Activated CD4-positive, alpha-beta T cell treated with anti-CD3 and anti-CD28 coated beads, Interleukin-2, amount 10 ng/mL, durations not matched to agents 7 days and 5 days (primary cell): Measurements from ENCODE around the gene BCKDK. TPM values are rescaled to one million over a fixed set of nuclear protein-coding genes. Genes with fewer than 3 reads are reported as not detected.

ENCODE experiments used
- CTCF ChIA-PET: fragments of 350-600 bp; sonication (Branson Sonifier 250); formaldehyde crosslinking; loops from one replicate; lab custom pipeline; 2021; ENCODE audit warnings: antibody characterized with exemption; lab: Charles Lee
- POLR2A ChIA-PET: fragments of 350-600 bp; sonication (Branson Sonifier 250); formaldehyde crosslinking; loops from one replicate; lab custom pipeline; 2021; ENCODE audit warnings: antibody characterized with exemption; lab: Charles Lee
- DNase-seq: peaks from one replicate; pipeline ENCODE4 v3.0.0-alpha.2; 2020
- H3K27ac Mint-ChIP-seq: one replicate; pipeline ENCODE4 v1.8.0; 2021; ENCODE audit warnings: mild to moderate bottlenecking, moderate library complexity, mixed read lengths
- H3K27me3 Mint-ChIP-seq: one replicate; pipeline ENCODE4 v1.8.0; 2021; ENCODE audit warnings: mixed read lengths
- H3K36me3 Mint-ChIP-seq: one replicate; pipeline ENCODE4 v1.8.0; 2021; ENCODE audit warnings: low read depth, mixed read lengths
- H3K4me1 Mint-ChIP-seq: one replicate; pipeline ENCODE4 v1.8.0; 2021; ENCODE audit warnings: mixed read lengths
- H3K4me3 Mint-ChIP-seq: one replicate; pipeline ENCODE4 v1.8.0; 2021; ENCODE audit warnings: mild to moderate bottlenecking, moderate library complexity, mixed read lengths
- H3K9me3 Mint-ChIP-seq: one replicate; pipeline ENCODE4 v1.8.0; 2021; ENCODE audit warnings: mixed read lengths
- total RNA-seq, 2 experiments: library from RNA; stranded (reverse); gene quantifications; one replicate each; pipeline ENCODE4 v1.2.3, GENCODE V29; 2021

The BCKDK gene
- total RNA-seq, 2 experiments from 2014 or later = 23.0 to 23.5 TPM

DNA sequence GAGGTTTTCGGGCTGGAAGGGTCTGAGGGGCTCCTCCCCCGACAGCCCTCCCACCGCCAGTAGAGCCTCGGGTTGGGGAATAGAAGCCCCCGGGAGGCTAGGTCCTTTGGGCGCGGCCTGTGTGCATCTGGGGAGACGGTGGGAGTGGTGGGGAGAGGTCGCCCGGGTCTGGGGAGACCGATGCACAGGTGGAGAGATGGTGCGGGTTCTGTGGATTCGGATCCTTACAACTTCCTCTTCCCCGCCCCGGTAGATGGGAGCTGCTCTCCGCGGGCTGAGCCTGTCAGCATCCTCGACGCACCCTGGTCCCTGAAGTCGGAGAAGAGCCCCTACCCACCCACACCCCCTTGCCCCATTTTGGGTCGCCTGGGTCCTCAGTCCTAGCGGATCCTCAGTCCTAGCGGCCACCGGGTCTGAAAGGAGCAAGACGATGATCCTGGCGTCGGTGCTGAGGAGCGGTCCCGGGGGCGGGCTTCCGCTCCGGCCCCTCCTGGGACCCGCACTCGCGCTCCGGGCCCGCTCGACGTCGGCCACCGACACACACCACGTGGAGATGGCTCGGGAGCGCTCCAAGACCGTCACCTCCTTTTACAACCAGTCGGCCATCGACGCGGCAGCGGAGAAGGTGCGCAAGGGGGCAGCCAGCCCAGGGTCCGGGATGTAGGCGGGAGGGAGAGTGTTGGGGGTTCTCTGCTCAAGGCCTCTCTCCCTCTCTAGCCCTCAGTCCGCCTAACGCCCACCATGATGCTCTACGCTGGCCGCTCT is 790 bp downstream of the BCKDK start:
- Mint-ChIP-seq H3K36me3 (peaks cover 19% of the 10 kb centered on the region), H3K27me3 (no peaks in the 10 kb centered on the region), H3K4me3 (peak overlapping the region; percentile 75), H3K4me1 (peaks cover 33% of the 10 kb centered on the region), H3K27ac (peak overlapping the region; percentile 78), H3K9me3 (no peaks in the 10 kb centered on the region)
- no peak for DNase-seq
- CTCF ChIA-PET = no interaction called here
- POLR2A ChIA-PET = no interaction called here

DNA sequence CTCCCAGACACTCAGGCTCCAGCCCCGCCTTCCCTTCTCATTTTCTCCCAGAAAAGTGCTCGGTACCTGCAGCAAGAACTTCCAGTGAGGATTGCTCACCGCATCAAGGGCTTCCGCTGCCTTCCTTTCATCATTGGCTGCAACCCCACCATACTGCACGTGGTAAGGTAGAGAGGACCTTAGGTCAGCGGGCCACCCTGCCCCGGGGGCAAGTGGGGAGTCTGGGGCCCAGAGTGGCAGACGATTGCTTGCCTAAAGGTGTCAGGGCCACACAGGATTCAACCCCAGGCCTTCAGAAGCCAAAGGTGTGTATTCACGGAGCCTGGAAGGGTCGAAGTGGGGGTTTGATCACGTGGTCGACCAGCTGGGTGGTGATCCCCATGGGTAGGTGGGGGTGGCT is 1.4 kb downstream of the BCKDK start:
- Mint-ChIP-seq H3K27ac (peak overlapping the region; percentile 78), H3K27me3 (no peaks in the 10 kb centered on the region)
- POLR2A ChIA-PET = no interaction called here

DNA sequence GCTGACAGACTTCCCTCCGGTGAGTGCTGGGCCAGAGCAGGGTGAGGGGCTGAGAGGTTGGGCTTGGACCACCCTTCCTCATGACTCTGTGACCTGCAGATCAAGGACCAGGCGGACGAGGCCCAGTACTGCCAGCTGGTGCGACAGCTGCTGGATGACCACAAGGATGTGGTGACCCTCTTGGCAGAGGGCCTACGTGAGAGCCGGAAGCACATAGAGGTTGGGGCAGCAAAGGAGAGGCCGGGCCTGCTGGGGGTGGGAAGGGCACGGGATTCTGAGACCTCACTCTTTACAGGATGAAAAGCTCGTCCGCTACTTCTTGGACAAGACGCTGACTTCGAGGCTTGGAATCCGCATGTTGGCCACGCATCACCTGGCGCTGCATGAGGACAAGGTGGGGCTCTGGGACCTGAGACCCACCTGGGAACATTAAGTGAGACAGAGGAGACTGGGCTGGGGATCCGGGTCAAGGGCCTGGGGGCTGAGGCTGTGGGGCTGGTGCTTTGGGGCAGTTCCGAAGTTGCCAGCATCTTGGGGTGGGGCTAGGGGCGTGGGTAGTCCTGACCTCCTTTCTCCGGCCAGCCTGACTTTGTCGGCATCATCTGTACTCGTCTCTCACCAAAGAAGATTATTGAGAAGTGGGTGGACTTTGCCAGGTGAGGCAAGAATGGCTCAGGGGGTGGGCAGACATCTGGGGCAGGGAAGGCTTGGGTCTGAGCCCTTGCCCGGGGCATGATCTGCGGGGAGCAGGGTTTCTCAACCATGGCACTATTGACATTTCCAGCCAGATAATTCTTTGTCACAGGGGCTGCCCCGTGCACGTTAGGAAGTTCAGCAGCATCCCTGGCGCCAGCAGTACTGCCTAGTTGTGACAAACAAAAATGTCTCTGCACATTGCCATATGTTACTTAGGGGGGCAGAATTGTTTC is 2.2 kb downstream of the BCKDK start:
- DNase-seq = no peak
- Mint-ChIP-seq H3K9me3 (no peaks in the 10 kb centered on the region), H3K36me3 (peaks cover 19% of the 10 kb centered on the region), H3K4me1 (peaks cover 41% of the 10 kb centered on the region), H3K4me3 (peak overlapping the region; percentile 75), H3K27me3 (no peaks in the 10 kb centered on the region), H3K27ac (no peak overlapping the region)
- ChIA-PET POLR2A (no interaction called here), CTCF (interaction anchor here (1.3 to 2.4 kb wide), 3 partner anchors 18 to 32 kb away, joined by 4 to 10 read pairs (median 7); no protein-coding TSS in a partner anchor)

More for the DNA sequence above, 1.4 kb downstream of the BCKDK start:
- H3K9me3 Mint-ChIP-seq = no peaks in the 10 kb centered on the region
- peaks cover 19% of the 10 kb centered on the region for H3K36me3 Mint-ChIP-seq
- DNase-seq = no peak
- H3K4me1 Mint-ChIP-seq = peaks cover 39% of the 10 kb centered on the region
- CTCF ChIA-PET = interaction anchor here (1.3 to 2.4 kb wide), 2 partner anchors 17 to 33 kb away, joined by 4 to 7 read pairs; no protein-coding TSS in a partner anchor
- H3K4me3 Mint-ChIP-seq = peak overlapping the region; percentile 75

DNA sequence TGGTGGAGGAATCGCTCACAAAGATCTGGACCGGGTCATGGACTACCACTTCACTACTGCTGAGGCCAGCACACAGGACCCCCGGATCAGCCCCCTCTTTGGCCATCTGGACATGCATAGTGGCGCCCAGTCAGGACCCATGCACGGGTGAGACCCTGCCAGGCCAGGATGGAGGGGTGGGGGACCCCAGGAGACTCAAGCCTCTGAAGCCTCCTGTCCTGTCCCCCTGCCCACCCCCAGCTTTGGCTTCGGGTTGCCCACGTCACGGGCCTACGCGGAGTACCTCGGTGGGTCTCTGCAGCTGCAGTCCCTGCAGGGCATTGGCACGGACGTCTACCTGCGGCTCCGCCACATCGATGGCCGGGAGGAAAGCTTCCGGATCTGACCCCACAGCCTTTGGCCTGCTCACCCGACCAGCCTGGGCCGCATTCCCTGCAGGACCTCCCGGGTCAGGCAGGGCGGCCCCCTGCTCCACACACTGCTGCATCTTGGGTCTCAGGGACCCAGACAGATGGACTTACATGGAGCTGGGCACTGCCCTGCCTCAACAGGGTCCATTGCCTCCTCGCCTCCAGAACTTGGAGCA is 3.8 kb downstream of the BCKDK start:
- POLR2A ChIA-PET = no interaction called here

DNA sequence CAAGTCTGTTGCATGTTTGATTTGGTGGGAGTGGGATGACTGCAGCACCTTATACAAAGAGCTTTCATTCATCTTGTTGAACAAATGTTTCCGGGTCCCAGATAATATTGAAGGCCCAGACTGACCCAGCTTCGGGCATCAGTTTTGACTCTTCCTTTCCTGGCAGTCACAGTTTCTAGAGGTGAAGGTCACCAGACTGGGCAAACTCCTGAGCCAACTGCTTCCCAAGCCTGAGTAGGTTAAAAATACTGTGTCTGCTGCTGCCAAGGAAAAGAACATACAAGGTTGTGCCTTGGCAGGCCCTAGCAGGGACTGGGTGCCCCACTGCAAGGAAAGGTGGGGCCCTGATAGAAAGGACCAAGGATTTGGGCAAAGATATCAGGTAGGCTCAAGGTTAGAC is 4.5 kb downstream of the BCKDK start:
- CTCF ChIA-PET = interaction anchor here (0.6 to 2.4 kb wide), 7 partner anchors 9 to 211 kb away, joined by 3 to 10 read pairs (median 4); partner anchors contain the start of genes ZNF646 and ZNF668

More for the DNA sequence above, 3.8 kb downstream of the BCKDK start:
- Mint-ChIP-seq H3K9me3 (no peaks in the 10 kb centered on the region), H3K27me3 (no peaks in the 10 kb centered on the region), H3K4me1 (peaks cover 44% of the 10 kb centered on the region), H3K36me3 (peaks cover 19% of the 10 kb centered on the region), H3K27ac (no peak overlapping the region), H3K4me3 (no peak overlapping the region)
- no peak for DNase-seq
- CTCF ChIA-PET = interaction anchor here (0.7 to 2.4 kb wide), 6 partner anchors 10 to 43 kb away, joined by 3 to 10 read pairs (median 4); no protein-coding TSS in a partner anchor

DNA sequence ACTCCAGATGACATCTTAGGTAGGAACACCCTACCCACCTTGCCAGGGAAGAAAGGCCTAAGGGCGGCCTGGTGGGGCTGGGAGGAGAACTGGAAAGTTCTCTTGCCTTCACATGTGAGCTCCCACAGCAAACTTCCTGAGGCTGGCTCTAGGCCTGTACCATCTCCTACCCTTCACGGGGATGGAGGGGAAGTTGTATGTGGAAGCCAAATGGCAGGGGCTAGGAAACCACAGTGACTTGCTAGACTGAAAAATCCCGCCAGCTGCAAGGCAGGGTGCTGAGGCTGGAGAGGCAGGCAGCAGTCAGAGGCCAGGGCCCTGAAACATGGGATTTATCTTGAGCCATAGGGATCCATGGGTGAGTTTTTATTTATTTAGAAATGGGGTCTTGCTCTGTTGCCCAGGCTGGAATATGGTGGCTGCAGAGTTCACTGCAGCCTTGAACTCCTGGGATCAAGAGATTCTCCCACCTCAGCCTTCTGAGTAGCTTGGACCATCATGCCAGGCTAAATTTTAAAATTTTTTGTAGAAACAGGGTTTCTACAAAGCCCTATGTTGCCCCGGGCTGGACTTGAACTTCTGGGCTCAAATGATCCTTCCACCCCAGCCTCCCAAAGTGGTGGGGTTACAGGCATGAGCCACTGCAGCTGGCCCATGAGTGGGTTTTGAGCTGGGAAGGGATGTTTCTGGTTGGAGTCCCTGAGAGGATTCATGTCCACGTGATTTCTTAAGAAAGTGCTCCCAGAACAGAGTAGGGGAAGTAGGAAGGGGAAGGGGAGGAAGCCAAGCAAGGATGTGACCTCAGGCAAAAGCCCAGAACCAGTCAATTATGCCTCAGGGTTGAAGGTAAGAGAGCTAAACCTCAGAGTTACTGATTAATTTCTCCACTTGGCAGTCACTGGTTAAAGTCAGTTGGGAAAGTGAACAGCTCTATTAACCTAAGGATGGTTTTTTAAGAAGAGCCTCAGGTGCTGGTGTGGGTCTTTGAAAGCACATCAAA is 5.2 kb downstream of the BCKDK start:
- ChIA-PET POLR2A (no interaction called here), CTCF (interaction anchor here (0.6 to 2.4 kb wide), 7 partner anchors 12 to 210 kb away, joined by 3 to 12 read pairs (median 3); partner anchors contain the start of genes ZNF646 and ZNF668)
- Mint-ChIP-seq H3K4me1 (peaks cover 42% of the 10 kb centered on the region), H3K36me3 (peaks cover 19% of the 10 kb centered on the region), H3K9me3 (no peaks in the 10 kb centered on the region), H3K4me3 (no peak overlapping the region), H3K27ac (peak overlapping the region; percentile 25), H3K27me3 (no peaks in the 10 kb centered on the region)
- DNase-seq = no peak

More for the DNA sequence above, 4.5 kb downstream of the BCKDK start:
- Mint-ChIP-seq H3K27me3 (no peaks in the 10 kb centered on the region), H3K27ac (no peak overlapping the region), H3K9me3 (no peaks in the 10 kb centered on the region), H3K36me3 (peaks cover 19% of the 10 kb centered on the region), H3K4me1 (peaks cover 41% of the 10 kb centered on the region), H3K4me3 (no peak overlapping the region)
- POLR2A ChIA-PET = no interaction called here
- no peak for DNase-seq

DNA sequence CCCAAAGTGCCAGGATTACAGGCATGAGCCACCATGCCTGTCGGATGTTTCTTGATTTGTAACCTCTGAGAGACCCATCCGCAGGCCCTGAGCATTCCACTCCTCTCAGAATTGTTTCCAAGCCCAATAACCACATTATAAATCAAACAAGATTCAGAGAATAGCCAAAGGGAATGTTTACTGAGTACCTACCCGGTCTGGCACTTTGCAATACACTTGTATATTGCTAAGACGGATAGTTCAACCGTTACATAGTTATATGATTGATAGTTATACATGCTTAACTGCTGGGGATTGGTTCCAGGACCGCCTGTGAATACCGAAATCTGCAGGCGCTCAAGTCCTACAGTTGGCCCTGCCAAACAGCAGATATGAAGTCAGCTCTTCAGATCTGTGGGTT is 6.3 kb downstream of the BCKDK start:
- no peaks in the 10 kb centered on the region for H3K9me3 Mint-ChIP-seq
- ChIA-PET CTCF (interaction anchor here (0.6 to 1.9 kb wide), 5 partner anchors 19 to 213 kb away, joined by 3 to 12 read pairs (median 3); partner anchors contain the start of genes ZNF646 and ZNF668), POLR2A (no interaction called here)
- peaks cover 21% of the 10 kb centered on the region for H3K36me3 Mint-ChIP-seq
- peaks cover 46% of the 10 kb centered on the region for H3K4me1 Mint-ChIP-seq
- H3K4me3 Mint-ChIP-seq = no peak overlapping the region
- no peak for DNase-seq
- H3K27me3 Mint-ChIP-seq = no peaks in the 10 kb centered on the region
- H3K27ac Mint-ChIP-seq = no peak overlapping the region

DNA sequence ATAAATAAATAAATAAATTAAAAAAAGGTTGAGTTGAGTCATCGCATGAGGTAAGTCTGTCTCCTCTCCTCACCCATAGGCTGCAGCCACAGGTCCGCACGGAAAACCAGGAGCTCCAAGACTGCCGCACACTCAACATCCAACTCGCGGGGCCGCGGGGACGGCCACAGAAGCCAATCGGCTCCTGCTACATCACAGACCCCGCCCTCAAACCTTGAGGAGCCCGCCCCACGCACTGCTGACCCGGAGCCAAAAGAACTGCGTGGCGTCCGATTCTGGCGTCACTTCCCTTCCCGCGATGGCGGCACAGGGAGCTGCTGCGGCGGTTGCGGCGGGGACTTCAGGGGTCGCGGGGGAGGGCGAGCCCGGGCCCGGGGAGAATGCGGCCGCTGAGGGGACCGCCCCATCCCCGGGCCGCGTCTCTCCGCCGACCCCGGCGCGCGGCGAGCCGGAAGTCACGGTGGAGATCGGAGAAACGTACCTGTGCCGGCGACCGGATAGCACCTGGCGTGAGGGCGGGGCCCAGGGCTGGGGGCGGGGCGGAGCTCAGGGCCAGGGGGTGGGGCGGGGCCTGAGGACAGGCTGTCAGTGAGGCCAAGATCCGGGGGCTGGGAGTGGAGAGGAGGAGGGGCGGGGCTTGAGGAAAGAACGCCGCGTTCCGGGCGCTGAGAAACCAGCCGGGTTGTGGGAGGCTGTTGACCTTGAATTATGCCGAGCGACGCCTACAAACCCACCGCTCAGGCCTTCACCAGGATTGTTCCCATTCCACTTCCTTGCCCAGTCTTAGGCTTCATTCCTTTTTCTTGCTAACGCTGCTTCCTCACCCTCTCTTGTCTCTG is 9.4 kb downstream of the BCKDK start, which contains the start of gene KAT8:
Gene KAT8, plus strand, starts transcription at position 281 of the 839 bp plus-strand sequence. Its CDS starts 18 bp downstream, at position 299.
- CTCF ChIA-PET = interaction anchor here (0.5 to 3.1 kb wide), 16 partner anchors 10 to 325 kb away, joined by 3 to 33 read pairs (median 3); partner anchors contain the start of gene ZNF843
- Mint-ChIP-seq H3K27ac (peak within 1 kb of the TSS; percentile 93), H3K9me3 (no peaks in the 10 kb centered on the region), H3K27me3 (no peaks in the 10 kb centered on the region), H3K36me3 (peaks cover 22% of the 10 kb centered on the region), H3K4me3 (peak within 1 kb of the TSS; percentile 80), H3K4me1 (peaks cover 34% of the 10 kb centered on the region)
- POLR2A ChIA-PET = interaction anchor here (0.6 to 1.4 kb wide), 7 partner anchors 10 to 315 kb away, joined by 3 to 5 read pairs (median 3); partner anchors contain the start of genes BCKDK, FUS, ZNF646 and ZNF668
- peak; percentile 99 for DNase-seq

DNA sequence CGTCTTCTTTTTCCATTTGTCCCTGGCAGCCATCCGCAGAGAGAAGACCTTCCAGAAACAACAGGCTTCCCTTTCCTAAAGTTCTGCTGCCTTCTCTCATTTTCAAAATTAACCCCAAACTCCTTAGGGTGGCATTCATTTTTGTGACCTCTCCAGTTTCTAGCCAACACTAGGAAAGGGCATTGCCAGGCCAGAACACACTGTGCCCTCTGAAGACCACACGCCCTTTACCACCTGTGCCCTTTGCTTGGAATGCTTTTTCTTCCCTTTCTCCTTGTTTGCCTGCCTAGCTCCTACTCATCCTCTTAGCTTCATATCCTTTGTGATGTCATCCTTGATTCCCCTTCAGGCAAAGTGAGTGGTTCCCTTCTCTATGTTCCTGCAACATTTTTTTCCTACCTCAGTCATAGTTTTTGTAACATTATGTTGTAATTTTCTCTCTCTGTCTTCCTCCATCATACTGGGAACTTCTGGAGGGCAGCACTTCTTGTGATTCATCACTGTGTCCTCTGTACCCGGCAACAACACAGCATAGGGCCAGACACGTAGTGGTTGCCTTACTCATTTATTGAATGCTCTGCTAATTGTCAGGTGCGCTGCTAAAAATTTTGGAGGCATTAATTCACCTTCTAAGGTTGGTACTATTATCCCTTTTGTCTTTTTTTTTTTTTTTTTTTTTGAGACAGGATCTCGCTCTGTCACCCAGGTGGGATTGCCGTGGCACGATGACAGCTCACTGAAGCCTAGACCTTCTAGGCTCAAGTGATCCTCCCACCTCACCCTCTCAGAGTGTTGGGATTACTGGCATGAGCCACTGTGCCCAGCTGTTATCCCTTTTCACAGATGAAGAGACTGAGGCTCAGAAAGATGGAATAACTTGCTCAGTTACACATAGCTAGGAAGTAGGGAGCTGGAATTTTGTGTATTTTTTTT is 10.3 kb downstream of the BCKDK start:
- no peaks in the 10 kb centered on the region for H3K9me3 Mint-ChIP-seq
- H3K4me1 Mint-ChIP-seq = peaks cover 34% of the 10 kb centered on the region
- peak overlapping the region; percentile 80 for H3K4me3 Mint-ChIP-seq
- peak overlapping the region; percentile 93 for H3K27ac Mint-ChIP-seq
- ChIA-PET POLR2A (interaction anchor here (1.4 kb wide), 1 partner anchor 24 kb away, joined by 5 read pairs; no protein-coding TSS in a partner anchor), CTCF (interaction anchor here (0.9 to 3.1 kb wide), 6 partner anchors 9 to 215 kb away, joined by 3 to 33 read pairs (median 4); no protein-coding TSS in a partner anchor)
- H3K27me3 Mint-ChIP-seq = no peaks in the 10 kb centered on the region
- H3K36me3 Mint-ChIP-seq = peaks cover 22% of the 10 kb centered on the region
- DNase-seq = no peak
